Stimulated activated CD8-positive, alpha-beta memory T cell treated with anti-CD3 and anti-CD28 coated beads, Interleukin-12 subunit alpha, Interleukin-12 subunit beta, amount 100 ng/mL, for 24 hours (primary cell): Measurements from ENCODE around the gene MRLN.
"Not testable (repeated sequence)": the region's sequence is repeated elsewhere in the genome, so short reads cannot be mapped to it uniquely, and the experiment has no call there.

Source experiments
- DNase-seq: peaks from one replicate; pipeline ENCODE4 v3.0.0-alpha.2; 2020; ENCODE audit errors: extremely low read depth

Gene MRLN

DNA sequence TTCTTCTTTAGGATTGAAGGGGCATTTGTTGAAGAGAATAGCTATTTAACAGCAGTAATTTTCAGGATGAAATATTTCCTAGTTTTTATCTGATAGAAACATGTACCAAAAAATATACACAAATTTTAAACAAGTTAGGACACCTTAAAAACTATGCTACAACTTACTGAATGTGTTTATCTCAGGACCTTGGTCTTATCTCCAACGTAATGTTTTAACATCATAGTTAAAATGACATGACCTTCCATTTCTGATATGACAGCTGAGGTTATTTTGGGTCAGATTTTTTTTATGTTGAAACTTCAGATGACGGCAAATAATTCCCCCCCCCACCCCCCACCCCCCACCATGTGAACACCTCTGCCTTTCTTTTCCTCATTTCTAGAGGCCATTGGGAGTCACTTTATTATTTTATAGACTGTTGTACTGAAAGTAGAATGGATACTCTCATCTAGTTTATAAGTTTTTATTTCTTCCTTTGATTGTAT, 8.0 kb downstream of the MRLN start:
- no peak for DNase-seq

DNA sequence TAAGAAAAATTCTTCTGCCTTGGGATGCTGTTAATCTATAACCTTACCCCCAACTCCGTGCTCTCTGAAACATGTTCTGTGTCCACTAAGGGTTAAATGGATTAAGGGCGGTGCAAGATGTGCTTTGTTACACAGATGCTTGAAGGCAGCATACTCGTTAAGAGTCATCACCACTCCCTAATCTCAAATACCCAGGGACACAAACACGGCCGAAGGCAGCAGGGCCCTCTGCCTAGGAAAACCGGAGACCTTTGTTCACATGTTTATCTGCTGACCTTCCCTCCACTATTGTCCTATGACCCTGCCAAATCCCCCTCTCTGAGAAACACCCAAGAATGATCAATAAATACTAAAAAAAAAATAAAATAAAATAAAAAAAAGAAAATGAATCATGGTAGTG, 8.5 kb downstream of the MRLN start:
- not testable (repeated sequence) for DNase-seq

DNA sequence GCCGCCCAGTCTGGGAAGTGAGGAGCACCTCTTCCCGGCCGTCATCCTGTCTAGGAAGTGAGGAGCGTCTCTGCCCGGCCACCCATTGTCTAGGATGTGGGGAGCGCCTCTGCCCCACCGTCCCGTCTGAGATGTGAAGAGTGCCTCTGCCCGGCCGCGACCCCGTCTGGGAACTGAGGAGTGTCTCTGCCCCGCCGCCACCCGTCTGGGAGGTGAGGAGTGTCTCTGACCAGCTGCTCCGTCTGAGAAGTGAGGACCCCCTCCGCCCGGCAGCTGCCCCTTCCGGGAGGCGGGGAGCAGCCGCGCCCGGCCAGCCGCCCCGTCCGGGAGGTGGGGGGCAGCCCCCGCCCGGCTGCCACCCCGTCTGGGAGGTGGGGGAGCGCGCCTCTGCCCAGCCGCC, 9.1 kb downstream of the MRLN start:
- DNase-seq = not testable (repeated sequence)

DNA sequence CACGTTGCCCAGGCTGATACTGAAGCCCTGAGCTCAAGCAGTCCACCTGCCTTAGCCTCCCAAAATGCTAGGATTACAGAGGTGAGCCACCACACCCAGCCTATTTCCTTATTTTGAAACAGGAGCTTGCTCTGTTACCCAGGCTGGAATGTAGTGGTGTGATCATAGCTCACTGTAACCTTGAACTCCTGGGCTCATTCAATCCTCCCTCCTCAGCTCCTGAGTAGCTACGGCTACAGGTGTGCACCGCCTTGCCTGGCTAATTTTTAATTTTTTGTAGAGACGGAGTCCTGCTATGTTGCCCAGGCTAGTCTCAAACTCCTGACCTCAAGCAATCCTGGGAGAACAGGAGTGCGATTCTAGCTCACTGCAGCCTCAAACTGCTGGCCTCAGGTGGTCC, 11.7 kb downstream of the MRLN start:
- no peak for DNase-seq

DNA sequence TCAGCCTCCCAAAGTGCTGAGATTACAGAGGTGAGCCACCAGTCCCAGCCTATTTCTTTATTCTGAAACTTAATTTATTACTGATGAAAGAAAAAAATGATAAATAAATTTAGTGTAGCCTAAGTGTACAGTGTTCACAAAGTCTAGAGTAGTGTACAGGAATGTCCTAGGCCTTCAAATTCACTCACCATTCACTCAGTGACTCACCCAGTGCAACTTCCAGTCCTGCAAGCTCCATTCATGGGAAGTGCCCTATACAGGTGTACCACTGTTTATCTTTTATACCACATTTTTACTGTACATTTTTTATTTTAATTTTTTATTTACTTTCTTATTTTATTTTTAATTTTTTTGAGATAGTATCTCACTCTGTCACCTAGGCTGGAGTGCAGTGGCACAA, 12.2 kb downstream of the MRLN start:
- DNase-seq = no peak

DNA sequence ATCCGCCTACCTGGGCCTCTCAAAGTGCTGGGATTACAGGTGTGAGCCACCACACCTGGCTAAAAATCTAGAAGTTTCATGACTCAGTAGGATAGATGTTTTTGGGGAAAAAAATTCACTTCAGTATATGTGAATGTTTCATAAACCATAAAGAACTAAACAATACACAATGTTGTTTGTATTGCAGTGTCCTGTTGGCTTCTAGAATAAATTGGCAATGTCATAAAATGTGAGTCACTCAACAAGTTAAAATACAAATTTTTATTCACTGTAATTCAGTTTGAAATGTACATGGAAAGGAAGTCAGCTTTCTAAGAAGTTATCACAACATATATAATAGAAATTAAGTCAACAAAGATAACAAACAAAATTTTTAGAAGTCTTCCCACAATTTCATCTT, 16.5 kb downstream of the MRLN start:
- no peak for DNase-seq

DNA sequence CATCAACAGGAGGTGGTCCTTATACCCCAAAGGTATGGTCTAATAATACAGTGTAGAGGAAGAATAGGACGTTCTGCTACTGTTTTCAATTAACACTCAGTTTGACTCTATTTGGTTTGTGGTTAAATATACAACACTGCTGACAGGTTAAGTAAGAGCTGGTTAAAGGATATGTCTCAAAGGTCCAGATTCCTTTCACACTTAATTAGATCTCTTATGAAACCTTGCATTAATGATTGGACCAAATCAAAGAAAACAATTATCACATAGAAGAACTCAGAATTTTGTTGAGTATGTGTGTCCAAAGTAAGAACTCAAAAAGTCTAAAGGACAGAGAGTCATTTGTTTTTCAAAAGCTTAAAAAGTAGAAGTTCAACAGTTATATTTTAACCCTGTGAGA, 18.0 kb downstream of the MRLN start:
- no peak for DNase-seq

DNA sequence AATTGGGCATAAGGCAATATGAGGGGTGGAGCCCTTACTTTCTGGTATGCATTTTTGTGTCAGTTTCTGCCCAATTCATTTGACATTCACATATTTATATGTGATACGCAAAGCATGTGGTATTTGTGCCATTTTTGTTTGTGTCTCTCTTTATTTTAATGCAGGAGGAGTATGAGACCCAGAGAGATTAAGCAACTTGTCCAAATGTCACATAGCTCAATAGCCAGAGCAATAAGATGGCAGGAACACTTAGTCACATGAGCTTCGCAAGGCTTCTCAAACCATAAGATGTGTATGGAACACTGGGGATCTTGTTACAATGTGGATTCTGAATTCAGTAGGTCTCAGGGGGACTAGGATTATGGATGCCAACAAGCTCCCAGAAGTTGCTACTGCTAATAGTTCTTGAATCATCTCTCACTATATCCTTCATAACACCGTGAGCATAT, 19.2 kb downstream of the MRLN start:
- no peak for DNase-seq

DNA sequence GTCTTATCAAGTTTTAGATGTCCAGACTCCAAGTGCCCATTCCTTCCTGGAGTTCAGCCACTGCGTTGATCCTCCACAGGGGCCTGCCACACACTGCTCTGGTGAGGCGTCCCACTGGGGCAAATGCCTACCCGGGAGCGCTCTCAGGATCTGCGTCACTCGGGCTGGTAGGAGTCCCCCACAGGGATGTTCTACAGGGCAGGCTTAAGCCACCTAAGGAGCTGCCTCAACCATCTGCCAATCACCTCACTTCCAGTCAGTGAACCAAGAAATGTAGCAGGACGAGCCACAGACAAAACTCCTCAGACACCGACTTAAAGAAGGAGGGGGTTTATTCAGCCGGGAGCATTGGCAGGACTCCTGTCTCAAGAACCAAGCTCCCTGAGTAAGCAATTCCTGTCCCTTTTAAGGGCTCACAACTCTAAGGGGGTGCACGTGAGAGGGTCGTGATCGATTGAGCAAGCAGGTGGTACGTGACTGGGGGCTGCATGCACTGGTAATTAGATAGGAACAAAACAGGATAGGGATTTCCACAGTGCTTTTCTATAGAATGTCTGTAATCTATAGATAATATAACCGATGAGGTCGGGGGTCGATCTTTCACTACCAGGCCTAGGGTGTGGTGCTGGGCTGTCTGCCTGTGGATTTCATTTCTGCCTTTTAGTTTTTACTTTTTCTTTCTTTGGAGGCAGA, 19.8 kb downstream of the MRLN start:
- DNase-seq = not testable (repeated sequence)

DNA sequence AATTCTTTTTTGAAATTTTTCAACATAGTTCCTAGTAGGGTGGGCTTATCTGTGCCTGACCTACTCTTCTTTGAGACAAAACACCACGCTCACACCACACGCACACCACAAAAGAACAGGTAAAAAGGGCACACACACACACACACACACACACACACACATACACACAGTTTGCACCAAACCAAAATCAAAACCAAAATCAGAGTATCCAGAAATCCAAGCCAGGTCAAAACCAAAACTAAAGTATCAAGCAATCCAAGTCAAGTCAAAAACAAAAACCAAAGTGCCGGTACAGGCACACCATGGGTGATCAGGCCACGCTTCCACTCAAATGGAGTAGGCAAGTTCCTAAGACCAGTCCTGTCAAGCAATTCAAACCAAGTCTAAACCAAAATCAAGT, 20.4 kb downstream of the MRLN start:
- DNase-seq = not testable (repeated sequence)

DNA sequence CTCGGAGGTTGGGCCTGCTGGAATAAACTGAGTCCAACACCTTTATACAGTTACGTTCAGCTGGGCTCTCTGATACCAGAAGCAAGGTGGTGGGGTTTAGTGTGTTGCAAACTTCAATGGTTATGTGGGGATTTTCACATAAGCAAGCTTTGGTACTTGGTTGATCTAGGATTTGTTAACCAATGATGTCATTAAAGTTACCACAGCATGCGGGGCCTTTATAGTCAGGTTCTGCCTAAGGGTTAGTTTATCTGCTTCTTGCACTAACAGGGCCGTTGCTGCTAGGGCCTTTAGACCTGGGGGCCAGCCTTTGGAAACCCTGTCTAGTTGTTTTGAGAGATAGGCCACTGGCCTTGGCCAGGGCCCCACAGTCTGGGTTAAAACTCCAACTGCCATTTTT, 24.1 kb downstream of the MRLN start:
- not testable (repeated sequence) for DNase-seq

DNA sequence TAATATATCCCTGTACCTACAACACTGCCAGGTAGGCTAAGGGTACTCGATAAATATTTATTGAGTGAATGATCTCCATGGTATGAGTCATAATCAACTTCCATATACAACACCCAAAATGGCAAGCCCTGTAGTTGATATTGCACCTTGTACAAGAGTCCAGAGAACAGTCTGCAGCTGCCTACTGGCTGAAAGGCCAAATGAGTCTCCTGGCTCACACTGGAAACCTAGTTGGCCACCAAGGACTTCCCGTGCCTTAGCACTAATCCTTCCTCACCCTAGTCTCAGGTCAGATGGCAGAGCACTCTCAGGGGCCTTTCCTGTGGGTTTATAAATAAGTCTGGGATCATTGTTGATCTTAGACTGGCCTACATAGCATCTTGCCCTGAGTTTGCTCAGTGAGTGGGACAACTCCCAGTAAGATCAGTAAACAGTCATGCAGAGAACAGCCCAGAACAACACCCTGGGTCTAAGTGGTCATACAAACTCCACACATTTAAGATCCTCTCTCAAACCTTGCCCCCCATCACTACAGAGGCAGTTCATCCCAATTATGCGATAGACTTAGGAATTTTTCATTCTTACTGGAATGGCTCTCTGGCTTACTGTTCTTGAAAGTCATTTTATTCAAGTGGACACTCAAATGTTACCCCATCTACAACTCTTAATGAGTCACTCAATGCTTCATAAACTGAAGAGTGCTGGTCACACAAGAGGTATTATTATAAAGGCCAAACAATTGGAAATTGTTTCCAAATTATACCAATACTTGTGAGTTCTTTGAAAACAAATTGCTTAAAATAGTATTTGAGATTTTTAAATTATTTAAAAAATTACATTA, 28.9 kb downstream of the MRLN start:
- DNase-seq = no peak

DNA sequence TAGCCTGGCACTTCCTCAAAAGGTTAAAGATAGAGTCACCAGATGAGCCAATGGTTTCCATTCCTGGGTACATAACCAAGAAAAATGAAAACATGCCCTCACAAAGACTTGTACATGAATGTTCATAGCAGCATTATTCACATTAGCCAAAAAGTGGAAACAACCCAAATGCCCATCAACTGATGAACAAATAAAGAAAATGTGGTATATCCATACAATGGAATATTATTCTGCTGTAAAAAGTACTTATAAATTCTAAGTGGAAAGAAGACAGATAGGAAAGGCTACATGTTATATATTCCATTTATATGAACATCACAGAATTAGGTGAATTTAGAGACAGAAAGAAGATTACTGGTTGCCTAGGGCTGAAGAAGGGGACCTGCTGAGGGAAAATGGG, 32.9 kb downstream of the MRLN start:
- DNase-seq = no peak

DNA sequence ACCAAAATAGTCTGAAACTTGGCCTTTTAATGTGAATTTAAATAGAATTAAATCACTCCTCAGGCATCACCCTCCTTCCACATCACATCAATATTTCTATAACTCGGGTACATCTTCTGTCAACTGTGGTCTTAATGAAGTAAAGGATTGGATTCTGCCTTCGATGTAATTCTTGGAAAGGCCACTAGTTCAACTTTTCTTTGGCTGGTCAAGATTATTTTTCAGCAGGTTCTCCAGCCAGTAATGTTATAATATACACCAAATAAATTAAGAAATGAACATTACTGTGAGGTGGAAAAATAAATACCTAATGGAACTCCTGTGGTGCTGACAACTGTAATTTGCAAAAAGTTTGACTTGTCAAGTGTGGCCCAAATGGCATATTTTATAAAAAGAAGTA, 33.9 kb downstream of the MRLN start:
- DNase-seq = no peak

DNA sequence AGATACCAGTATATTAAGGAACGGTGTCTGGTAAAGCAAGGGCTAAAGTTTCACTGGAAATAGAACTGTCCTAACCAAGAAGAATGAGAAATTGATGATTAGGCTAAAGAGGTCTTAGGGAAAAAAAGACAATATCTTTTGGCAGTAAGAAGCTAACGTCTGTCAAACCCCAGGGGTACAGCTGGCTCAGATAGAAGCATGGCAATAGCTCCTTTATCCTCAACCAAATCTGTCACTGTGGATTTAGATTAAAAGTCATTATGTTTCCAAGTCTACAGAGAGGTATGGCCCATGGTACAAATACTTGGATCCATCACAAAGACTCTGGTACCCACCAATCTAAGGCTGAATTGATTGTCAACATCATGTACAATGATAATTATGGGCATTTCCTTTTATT, 35.0 kb downstream of the MRLN start:
- no peak for DNase-seq

DNA sequence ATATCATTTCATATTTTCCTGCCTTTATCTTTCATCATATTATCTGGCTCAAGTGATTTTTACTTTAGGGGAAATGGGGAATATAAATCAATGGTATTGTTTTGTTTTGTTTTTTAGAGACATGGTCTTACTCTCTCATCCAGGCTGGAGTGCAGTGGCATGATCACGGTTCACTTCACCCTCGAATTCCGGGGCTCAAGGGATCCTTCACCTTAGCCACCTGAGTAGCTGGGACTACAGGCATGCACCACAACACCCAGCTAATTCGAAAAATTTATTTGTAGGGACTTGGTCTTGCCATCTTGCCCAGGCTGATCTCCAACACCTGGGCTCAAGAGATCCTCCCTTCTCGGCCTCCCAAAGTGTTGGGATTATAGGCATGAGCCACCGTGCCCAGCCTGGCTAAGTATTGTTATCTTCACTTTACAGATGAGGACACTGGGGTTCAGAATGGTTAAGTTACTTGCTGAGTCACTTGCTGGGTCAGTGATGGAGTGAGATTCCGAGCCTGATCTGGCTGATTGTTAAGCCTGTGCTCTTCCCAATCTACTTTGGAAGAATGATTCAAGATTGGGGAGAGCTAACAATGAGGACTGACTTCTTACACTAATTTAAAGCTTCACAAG, 39.9 kb downstream of the MRLN start:
- DNase-seq = no peak

DNA sequence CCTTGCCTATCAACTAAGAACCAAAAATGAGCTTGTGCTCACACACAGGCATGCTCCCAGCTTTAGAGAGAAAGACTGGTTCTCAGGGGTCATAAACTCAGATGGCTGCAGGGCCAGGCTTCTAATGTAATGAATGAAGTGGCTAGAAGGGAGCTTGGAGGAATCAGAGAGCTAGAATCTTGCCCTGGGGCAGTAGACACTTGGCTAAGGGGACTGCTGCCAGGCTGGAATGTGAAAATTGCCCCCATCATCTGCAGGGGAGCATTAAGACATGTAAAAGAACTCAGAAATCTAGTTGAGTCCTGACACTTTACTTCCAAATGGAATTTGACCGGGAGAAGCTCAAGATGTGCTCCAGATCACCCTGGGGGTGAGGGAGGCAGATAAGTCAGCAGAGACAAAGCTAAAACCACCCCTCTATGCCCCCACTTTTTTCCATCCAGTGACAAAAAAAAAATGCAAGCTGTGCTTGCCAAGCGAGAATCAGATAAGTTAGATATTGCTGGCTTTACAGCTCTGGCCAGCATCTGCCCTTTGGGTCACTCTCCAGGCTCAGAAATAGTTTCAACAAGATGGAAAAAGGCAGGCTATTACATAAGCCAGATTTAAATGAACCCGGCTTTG, 41.3 kb downstream of the MRLN start:
- DNase-seq = no peak

DNA sequence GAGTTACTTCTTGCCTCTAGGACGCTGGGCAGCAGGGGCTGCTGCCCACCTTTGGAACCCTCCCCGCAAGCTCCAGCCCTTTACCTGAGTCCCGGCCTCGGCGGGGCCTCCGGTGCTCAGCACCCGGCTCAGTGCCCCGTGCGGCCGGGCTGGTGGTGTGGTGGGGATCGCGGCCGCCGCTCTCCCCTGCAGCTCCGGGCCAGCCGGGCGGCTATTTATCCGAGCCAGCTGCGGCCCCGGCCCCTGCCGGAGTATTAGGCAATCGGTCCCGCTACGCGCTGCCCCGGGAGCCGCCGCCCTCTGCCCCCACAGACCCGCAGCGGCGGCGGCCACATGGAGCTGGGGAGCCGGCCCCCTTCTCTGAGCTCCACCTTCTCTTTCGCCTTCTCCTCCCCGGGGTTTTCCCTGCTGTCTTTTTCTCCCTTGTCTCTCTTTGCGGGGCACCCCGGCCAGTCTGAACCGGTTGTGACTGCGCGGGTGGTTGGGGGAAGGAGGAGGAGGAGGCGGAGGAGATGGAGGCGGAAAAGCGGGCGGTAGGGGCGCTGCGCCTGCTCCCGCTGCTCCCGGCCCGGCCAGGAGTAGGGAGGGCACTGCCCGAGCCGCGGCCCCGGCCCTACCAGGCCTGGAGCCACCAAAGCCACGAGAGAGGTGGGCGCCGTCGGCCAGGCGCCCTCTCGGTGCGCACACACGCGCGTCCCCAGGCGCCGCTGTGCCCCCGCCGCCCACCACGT, 43.7 kb downstream of the MRLN start, which contains the start of gene SLC16A9:
Gene SLC16A9 (minus strand): TSS at position 456 of the 731 bp plus-strand sequence. CDS start 25,559 bp downstream, outside the sequence.
- DNase-seq = no peak

DNA sequence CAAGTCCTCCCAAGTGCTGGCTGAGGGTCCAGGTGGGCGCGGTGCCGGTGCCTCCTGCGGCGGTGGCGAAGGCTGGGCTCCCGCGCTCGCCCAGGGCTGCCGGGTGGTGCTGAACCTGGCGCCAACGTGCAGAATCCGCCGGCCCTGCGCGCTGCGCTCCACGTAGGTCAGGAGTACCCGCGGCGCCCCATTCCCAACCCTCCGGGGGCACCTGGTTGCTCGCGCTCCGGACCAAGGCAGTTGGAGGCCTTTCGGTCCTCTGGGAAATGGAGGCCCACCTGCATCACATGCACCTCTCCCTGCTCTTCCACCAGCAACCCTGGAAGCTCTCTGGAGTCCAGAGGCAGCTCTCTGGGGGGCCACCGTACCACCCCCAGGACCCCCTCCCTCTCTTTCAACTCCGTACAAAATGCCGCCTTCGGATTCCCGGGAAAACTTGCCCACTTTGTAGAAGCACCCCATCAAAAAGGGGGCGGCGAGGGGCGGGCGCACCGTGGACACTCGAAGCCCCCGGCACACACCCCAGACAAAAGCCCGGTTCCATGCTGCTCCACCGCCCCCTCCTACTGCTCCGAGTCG, 44.4 kb downstream of the MRLN start:
- no peak for DNase-seq

DNA sequence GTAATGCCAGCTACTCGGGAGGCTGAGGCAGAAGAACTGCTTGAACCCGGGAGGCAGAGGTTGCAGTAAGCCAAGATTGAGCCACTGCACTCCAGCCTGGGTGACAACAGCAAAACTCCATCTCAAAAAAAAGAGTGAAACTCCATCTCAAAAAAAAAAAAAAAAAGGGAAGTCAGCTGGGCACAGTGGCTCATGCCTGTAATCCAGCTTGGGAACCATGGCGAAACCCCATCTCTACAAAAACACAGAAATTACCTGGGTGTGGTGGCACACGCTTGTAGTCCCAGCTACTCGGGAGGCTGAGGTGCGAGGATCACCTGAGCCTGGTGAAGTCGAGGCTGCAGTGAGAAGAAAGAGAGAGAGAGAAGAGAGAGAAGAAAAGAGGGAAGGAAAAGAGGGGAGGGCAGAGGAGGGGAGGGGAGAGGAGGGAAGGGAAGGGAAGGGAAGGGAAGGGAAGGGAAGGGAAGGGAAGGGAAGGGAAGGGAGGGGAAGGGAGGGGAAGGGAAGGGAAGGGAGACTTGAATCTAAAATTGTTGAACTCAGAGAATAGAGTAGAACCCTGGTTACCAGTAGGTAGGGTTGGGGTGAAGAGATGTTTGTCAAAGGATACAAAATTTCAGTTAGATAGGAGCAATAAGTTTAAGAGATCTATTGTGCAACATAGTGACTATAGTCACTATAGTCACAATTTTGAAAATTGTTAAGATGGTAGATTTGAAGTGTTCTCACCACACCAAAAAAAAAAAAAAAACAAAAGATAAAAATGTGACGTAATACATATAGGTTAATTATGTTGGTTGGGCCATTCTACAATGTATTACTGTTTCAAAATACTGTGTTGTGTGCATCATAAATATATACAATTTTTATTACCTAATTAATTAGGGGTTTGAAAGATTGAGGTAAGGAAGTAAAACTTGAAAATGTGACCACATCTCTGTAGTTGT, 46.1 kb downstream of the MRLN start:
- DNase-seq = no peak
